A549 treated with AZD9567 at 1 μM for 4 hours (cell line): ENCODE measurements around the gene RNASE8. TPM values are rescaled to one million over a fixed set of nuclear protein-coding genes. Genes with fewer than 3 reads are reported as not detected.

Source experiments
- total RNA-seq: library from RNA; stranded (reverse); fragments of 200-300 nt; extraction: Qiagen RNA extraction; gene quantifications from 5 replicates; pipeline ENCODE4 v1.2.3, GENCODE V29; 2022; ENCODE audit not compliant: insufficient read depth

RNASE8 gene
- total RNA-seq, result not detected in 5 replicates

GRCh38 chr14:21057803-21058675, at the start of gene RNASE8:
Gene RNASE8, plus strand, starts transcription at chr14:21057822. Its CDS starts 71 bp downstream, at chr14:21057893.

DNA sequence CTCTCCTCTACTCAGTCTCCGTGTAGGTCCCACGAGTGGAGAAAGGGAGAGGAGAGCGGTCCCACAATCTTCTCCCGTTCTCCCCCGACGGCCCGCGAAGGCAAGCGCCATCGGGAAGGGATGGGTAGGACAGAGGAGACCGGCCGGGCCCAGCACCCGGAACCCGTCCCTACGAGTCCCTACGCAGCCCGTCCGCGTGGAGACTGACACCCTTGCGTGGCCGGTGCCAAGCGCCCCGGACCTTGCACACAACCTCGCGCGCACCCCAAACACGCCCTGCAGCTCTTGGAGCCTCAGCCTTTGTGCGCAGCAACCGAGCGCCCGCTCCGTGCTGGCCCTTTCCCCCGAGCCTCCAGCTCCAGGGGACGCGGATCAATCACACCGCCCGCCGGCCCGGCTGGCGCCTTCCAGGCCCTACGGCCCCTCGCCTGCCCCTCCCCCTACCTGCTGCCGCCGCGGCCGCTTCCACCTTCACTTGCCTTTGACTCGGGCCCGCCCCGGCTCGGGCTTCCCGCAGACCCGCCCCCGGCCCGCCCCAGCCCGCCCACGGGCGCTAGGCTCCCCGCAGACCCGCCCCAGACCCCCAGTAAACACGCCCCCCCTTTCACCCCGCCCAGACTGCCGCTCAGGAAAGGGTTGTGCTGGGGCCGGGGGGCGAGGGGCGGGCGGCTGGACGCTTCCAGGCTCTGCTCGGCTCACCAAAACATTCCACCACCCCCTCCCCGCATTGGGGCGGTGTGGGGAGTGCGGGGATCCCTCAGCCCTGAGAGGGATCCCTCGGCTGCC, 32.8 kb upstream of the RNASE8 start, which contains the start of gene NDRG2:
Gene NDRG2, minus strand, starts transcription at position 477 of the 786 bp plus-strand sequence. CDS start 1,746 bp downstream, outside the sequence.

DNA sequence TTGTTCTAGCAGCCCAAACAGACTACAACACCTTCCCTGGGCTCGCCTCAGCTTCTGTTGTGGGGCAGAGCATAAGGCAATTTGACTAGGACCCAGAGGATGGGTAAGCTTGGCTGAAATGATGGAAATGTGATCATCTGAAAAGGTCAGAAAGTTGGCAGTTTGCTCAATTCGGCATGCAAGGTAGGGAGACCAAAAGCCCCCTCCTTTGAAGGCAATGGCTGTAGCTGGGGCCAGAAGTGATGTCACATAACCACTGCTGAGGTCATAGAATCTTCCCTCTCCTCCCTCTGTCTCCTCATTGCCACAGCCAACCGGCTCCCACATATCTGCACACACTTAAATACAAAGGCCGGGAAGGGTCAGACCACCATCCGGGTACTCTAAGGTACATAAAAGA, 27.7 kb upstream of the RNASE8 start, which contains the start of gene TPPP2:
Gene TPPP2, plus strand, starts transcription at position 301 of the 400 bp plus-strand sequence. CDS start 365 bp downstream, outside the sequence.

GRCh38 chr14:21034707-21035106, 22.9 kb upstream of the RNASE8 start, which contains the start of gene RNASE13:
Gene RNASE13, minus strand, starts transcription at chr14:21034807. Its CDS starts 519 bp downstream, at chr14:21034288.

DNA sequence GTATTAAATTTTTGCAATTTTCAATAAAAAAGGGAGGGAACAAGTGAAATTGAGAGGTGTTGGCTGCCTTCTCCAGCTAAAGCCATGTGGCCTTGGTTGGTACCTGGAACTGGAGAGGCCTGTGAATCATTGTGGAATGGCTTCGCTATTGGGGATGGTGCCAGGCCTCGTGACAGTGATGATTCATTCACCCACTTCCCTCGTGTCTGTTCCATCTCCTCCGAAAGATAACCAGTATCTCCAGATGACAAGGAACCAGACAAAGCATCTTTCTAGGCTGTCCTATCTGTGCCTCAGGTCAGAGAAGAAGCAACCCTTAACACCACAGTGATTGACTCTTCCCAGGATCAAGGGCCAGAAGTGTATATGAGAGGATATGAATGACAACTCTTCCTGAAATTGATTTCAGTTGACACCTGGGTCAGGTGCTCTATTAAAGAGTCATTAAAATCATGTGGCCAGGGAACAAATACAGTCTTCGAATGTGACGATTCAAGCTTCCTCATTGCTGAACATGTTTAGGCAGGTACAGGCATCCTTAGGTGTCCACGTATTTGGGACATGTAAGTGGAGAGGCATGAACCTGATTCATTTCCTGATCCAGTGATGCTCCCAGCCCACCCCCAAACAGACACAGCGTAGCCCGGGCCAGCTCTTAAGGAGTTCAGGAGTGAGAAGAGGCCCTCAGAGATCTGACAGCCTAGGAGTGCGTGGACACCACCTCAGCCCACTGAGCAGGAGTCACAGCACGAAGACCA, 15.8 kb upstream of the RNASE8 start, which contains the start of gene RNASE7:
Gene RNASE7, plus strand, starts transcription at position 687 of the 758 bp plus-strand sequence. CDS start 631 bp downstream, outside the sequence.

GRCh38 chr14:21070083-21070609, 12.5 kb downstream of the RNASE8 start, which contains the start of gene ARHGEF40:
Gene ARHGEF40, plus strand, starts transcription at chr14:21070304. Its CDS starts 93 bp downstream, at chr14:21070397.

GRCh38 chr14:21098076-21098891, 40.7 kb downstream of the RNASE8 start, which contains the start of gene ZNF219:
Gene ZNF219, minus strand, starts transcription at chr14:21098655. Its CDS starts 5,064 bp downstream, at chr14:21093591.

DNA sequence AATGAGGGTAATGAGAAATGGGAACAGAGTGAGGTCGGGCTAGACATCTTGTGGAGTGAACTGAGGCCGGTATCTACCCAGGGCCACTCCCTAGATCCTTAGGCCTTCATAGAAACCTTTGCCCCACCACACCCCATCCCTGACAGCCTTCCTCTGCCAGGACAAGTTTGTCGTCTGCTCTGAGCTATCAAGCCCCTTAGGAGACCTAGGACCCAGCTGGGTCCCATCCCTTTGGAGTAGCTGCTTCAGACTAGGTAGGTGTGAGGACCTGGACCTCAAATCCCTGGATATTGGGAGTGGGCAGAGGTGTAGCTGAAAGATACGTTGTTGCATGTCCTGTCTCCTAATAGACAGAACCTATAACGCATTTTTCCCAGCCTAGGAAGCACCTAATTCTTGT, 43.3 kb downstream of the RNASE8 start, which contains the start of gene TMEM253:
Gene TMEM253, plus strand, starts transcription at position 136 of the 400 bp plus-strand sequence. CDS start 278 bp downstream, outside the sequence.

Other genes starting within 250 kb of the RNASE8 start
- gene RNASE3, start 166.4 kb upstream of the RNASE8 start, total RNA-seq, result not detected in 5 replicates
- gene RNASE2, start 102.3 kb upstream of the RNASE8 start, total RNA-seq, result not detected in 5 replicates
- 57.7 to 80.3 TPM (median 76.2 TPM) in 5 replicates for gene METTL17, start 67.8 kb upstream of the RNASE8 start, total RNA-seq
- gene SLC39A2, start 58.5 kb upstream of the RNASE8 start, total RNA-seq, result 0.06 to 0.08 TPM in 2 of 5 replicates, not detected in the others
- 1.3 to 2.8 TPM (median 2.4 TPM) in 5 replicates for gene NDRG2, start 32.8 kb upstream of the RNASE8 start, total RNA-seq
- gene TPPP2, start 27.6 kb upstream of the RNASE8 start, total RNA-seq, result not detected in 5 replicates
- not detected in 5 replicates for gene RNASE13, start 23.0 kb upstream of the RNASE8 start, total RNA-seq
- gene RNASE7, start 15.5 kb upstream of the RNASE8 start, total RNA-seq, result not detected in 5 replicates
- gene ARHGEF40, start 12.5 kb downstream of the RNASE8 start, total RNA-seq, result 6.0 to 10.5 TPM (median 8.1 TPM) in 5 replicates
- 11.2 to 25.3 TPM (median 24.9 TPM) in 5 replicates for gene ZNF219, start 40.8 kb downstream of the RNASE8 start, total RNA-seq
- gene TMEM253, start 43.2 kb downstream of the RNASE8 start, total RNA-seq, result 0.41 to 0.90 TPM (median 0.87 TPM) in 4 of 5 replicates, not detected in the other
- gene OR5AU1, start 98.2 kb downstream of the RNASE8 start, total RNA-seq, result not detected in 5 replicates
- gene HNRNPC, start 211.6 kb downstream of the RNASE8 start, total RNA-seq, result 717 to 807 TPM (median 775 TPM) in 5 replicates
- gene RPGRIP1, start 222.3 kb downstream of the RNASE8 start, total RNA-seq, result 0.11 to 0.32 TPM (median 0.19 TPM) in 4 of 5 replicates, not detected in the other